PC-9 (cell line): Measurements from ENCODE around the gene DNTT.

Experiments
- CTCF ChIP-seq: fragments of 200-600 bp; sonication (generic); conservative IDR thresholded peaks from 2 replicates; pipeline ENCODE4 v1.6.1; 2017; ENCODE audit warnings: mixed run types, antibody characterized with exemption, mild to moderate bottlenecking, moderate library complexity
- EZH2 ChIP-seq: fragments of 200-600 bp; sonication (generic); IDR thresholded peaks from 2 replicates; pipeline ENCODE4 v1.8.0; 2017; ENCODE audit warnings: antibody characterized with exemption, low read depth

- TF ChIP-seq CTCF (no peak), EZH2 (no peak)
Measured at GRCh38 chr10:96319754-96320474, 15.7 kb downstream of the DNTT start.
